ENCODE results near the gene GLIS1. TPM values are rescaled to one million over a fixed set of nuclear protein-coding genes. Genes with fewer than 3 reads are reported as not detected.

Gene GLIS1
- total RNA-seq, 1 experiment from 2014 or later, result 0.39 TPM

- DNase-seq (ENCODE audit: low read depth, low spot score), result no peak
- H3K4me2 ChIP-seq (ENCODE audit: low read length), result no peak overlapping the region
- BruUV-seq (replicated peaks), result no TSS peak
Observed at GRCh38 chr1:53486395-53487026, 252.5 kb downstream of the GLIS1 start.

More at GRCh38 chr1:53486395-53487026, 252.5 kb downstream of the GLIS1 start:
- Histone ChIP-seq H3K27ac (ENCODE audit: low read depth, low read length) (no peak overlapping the region), H3K4me3 (replicated peaks in 1 of 2; ENCODE audit: low read depth in 1 of 2, low read length in 2 of 2) (no peak overlapping the region), H3K9ac (ENCODE audit: low read length) (no peak overlapping the region), H3K36me3 (ENCODE audit: control insufficient read depth in 1 of 2, insufficient read depth in 2 of 2, low read length in 2 of 2) (no peaks in the 10 kb centered on the region), H3K9me2 (ENCODE audit: insufficient read depth) (no peaks in the 10 kb centered on the region), H3K4me1 (ENCODE audit: control insufficient read depth in 1 of 2, insufficient read depth in 2 of 2, low read length in 2 of 2) (peaks cover 0 to 5% of the 10 kb centered on the region in 2 experiments; a peak in 1 of 4 replicates), H4K20me1 (ENCODE audit: insufficient read depth) (no peaks in the 10 kb centered on the region), H3K79me2 (ENCODE audit: insufficient read depth, low read length) (no peaks in the 10 kb centered on the region), H2AFZ (ENCODE audit: low read depth, low read length, poor library complexity, severe bottlenecking) (no peak overlapping the region), H3K9me3 (ENCODE audit: control insufficient read depth in 1 of 2, insufficient read depth in 1 of 2, low read depth in 1 of 2, low read length in 2 of 2) (no peaks in the 10 kb centered on the region), H3K27me3 (ENCODE audit: insufficient read depth, low read length) (no peaks in the 10 kb centered on the region)
- RAD21 ChIA-PET (ENCODE audit: low non-redundant PET in 1 of 2, low total read pairs in 2 of 2, uncharacterized antibody in 2 of 2, unreplicated experiment in 2 of 2), result interaction anchor here in 1 of 2 experiments (2.6 kb wide), 1 partner anchor 196 kb away, joined by 12 read pairs; no protein-coding TSS in a partner anchor
- POLR2A ChIA-PET, result no interaction called here
- intact Hi-C loops (cut with micrococcal nuclease), result loop anchor here (5.0 to 10.0 kb wide), 3 partner anchors 281 to 468 kb away; no protein-coding TSS in a partner anchor
- TF ChIP-seq RAD21 (IDR thresholded peaks at IDR 0.05; ENCODE audit: low read depth), result no peak
- no peak for TF ChIP-seq TCF7L2 (IDR thresholded peaks at IDR 0.05; ENCODE audit: borderline replicate concordance, extremely low read depth, insufficient read depth, insufficient read length)
- no peak for TF ChIP-seq EZH2 (IDR thresholded peaks at IDR 0.05)
- no peak for TF ChIP-seq POLR2AphosphoS5 (IDR thresholded peaks at IDR 0.05; ENCODE audit: low read depth, low read length)
- TF ChIP-seq SRF (IDR thresholded peaks at IDR 0.05; ENCODE audit: low read depth), result no peak
- no peak for TF ChIP-seq JUND (IDR thresholded peaks at IDR 0.05)
- TF ChIP-seq SP1 (IDR thresholded peaks at IDR 0.05; ENCODE audit: low read depth), result no peak
- no peak for TF ChIP-seq ATF3 (IDR thresholded peaks at IDR 0.05)
- no peak for TF ChIP-seq POLR2A (IDR thresholded peaks at IDR 0.05; ENCODE audit: borderline replicate concordance, extremely low read depth, insufficient read depth, insufficient read length)
- CTCF ChIA-PET, result interaction anchor here (0.9 to 3.0 kb wide), 13 partner anchors 13 to 473 kb away, joined by 3 to 31 read pairs (median 4); no protein-coding TSS in a partner anchor
- ATAC-seq, result no peak
